Measurements from ENCODE around the gene NFIC.

DNA sequence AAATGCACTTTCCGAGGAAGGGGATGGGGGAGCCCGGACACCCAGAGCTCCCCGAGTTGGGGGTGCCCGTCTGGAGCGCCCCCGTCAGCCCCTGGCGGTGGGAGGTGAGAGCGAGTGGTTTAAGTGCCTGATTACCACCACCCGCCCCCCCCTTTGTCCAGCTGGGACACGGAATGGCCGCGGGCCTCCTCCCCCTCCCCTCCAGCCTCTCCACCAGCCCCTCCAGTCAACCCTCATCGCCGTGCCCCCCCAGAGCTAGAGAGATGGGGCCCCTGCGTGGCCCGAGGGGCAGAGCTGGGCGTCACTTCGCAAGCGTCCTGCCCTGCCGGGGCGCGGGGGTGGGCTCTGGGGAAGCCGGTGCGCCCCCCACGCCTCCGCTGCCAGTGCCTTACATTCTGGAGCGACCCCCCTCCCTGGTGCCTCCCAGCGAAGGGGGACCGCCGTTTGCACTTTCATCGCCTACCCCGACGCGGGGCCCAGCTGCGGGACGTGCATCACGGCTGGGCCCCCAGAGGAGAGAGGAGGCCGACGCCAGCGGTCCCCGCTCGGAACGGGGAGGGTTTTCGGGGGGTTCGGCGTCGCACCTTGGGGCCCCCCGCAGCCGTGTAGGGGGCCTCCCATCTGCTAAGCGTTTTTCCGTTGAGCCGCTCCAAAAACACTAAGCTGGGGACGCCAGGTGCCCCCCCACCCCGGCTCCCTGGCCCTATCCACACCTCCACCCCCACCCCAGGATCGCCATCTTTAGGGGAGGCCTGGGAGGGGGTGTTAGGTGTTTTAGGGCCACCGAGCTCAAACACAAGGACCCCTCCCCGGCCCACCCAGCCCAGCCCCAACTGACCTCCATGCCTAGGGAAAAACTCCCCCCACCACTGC lies 97.6 kb downstream of the NFIC start:
- TF ChIP-seq, protein P1, sequence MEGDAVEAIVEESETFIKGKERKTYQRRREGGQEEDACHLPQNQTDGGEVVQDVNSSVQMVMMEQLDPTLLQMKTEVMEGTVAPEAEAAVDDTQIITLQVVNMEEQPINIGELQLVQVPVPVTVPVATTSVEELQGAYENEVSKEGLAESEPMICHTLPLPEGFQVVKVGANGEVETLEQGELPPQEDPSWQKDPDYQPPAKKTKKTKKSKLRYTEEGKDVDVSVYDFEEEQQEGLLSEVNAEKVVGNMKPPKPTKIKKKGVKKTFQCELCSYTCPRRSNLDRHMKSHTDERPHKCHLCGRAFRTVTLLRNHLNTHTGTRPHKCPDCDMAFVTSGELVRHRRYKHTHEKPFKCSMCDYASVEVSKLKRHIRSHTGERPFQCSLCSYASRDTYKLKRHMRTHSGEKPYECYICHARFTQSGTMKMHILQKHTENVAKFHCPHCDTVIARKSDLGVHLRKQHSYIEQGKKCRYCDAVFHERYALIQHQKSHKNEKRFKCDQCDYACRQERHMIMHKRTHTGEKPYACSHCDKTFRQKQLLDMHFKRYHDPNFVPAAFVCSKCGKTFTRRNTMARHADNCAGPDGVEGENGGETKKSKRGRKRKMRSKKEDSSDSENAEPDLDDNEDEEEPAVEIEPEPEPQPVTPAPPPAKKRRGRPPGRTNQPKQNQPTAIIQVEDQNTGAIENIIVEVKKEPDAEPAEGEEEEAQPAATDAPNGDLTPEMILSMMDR (IDR thresholded peaks at IDR 0.05): no peak
- no peak for TF ChIP-seq POLR2A (IDR thresholded peaks at IDR 0.05)
